ENCODE results near the gene EAPP.

DNA sequence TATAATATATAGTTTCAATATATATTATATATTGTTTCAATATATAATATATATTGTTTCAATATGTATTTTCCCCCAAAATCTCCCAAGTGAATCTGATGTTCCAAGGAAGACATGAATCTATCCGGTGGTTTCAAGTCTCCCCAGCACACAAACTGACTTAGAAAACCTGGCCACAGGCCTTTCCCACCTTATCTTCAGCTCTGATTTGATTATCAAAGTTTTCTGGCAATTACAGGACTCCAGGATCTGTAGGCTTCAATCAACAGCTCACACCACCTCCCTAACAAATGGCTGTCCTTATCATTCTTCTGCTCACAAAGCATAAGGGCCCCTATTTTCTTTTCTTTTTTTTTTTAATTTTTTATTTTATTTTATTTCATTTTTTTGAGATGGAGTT, 54.8 kb downstream of the EAPP start:
- no peak for TF ChIP-seq TAF1 (IDR thresholded peaks at IDR 0.05; ENCODE audit: low read depth, low read length)
- TF ChIP-seq POLR2A (IDR thresholded peaks at IDR 0.05; ENCODE audit: low read depth, low read length): no peak
- TF ChIP-seq SPI1 (IDR thresholded peaks at IDR 0.05; ENCODE audit: low read depth, low read length): no peak
